ENCODE data around the gene CLCN3. TPM values are rescaled to one million over a fixed set of nuclear protein-coding genes. Genes with fewer than 3 reads are reported as not detected.
"Not testable (repeated sequence)": the region's sequence is repeated elsewhere in the genome, so short reads cannot be mapped to it uniquely, and the experiment has no call there.

Gene CLCN3
- total and polyA plus RNA-seq, 10 of the 15 experiments (the other 5 are each of a cell fraction or from before 2014, with no cell fraction given): 4.0 to 22.8 (median 11.8) TPM

GRCh38 chr4:169677150-169677748, 56.9 kb downstream of the CLCN3 start (continued):
- TF ChIP-seq IKZF1 (conservative IDR thresholded peaks at IDR 0.05) (no peak), CBX3 (IDR thresholded peaks at IDR 0.05; ENCODE audit: borderline replicate concordance, low read depth) (no peak), ESRRA (IDR thresholded peaks at IDR 0.05; ENCODE audit: low read length) (no peak), TARDBP (IDR thresholded peaks at IDR 0.05; ENCODE audit: borderline replicate concordance) (no peak), NFXL1 (IDR thresholded peaks at IDR 0.05; ENCODE audit: borderline replicate concordance) (no peak), TBL1XR1 (IDR thresholded peaks at IDR 0.05; ENCODE audit: low read depth, low read length) (no peak)

- H2AFZ ChIP-seq (ENCODE audit: control insufficient read depth, low read depth, low read length); H3K27me3 ChIP-seq (replicated peaks in 1 of 2; ENCODE audit: control insufficient read depth in 2 of 2, insufficient read depth in 2 of 2, low read length in 1 of 2); FAIRE-seq; BruUV-seq (replicated peaks); in situ Hi-C loops (cut with MboI); CTCF ChIA-PET; RAD21 ChIA-PET (ENCODE audit: unreplicated experiment); H3K4me1 ChIP-seq (ENCODE audit: control insufficient read depth, insufficient read depth, low read length); ATAC-seq; SMC1A ChIA-PET (ENCODE audit: uncharacterized antibody, unreplicated experiment); H3K4me3 ChIP-seq; H3K9ac ChIP-seq (ENCODE audit: control insufficient read depth, insufficient read depth, low read length); H3K4me2 ChIP-seq (ENCODE audit: control insufficient read depth, insufficient read depth); H3K9me3 ChIP-seq (replicated peaks; ENCODE audit: control insufficient read depth, insufficient read depth, low read length); H3K36me3 ChIP-seq (ENCODE audit: control insufficient read depth in 2 of 2, insufficient read depth in 2 of 2, low read length in 1 of 2); H4K20me1 ChIP-seq (ENCODE audit: control insufficient read depth, insufficient read depth); DNase-seq (ENCODE audit: low read depth, low spot score); POLR2A ChIA-PET; H3K27ac ChIP-seq (ENCODE audit: control insufficient read depth, insufficient read depth); H3K79me2 ChIP-seq (ENCODE audit: control insufficient read depth, insufficient read depth, low read length): not testable (repeated sequence)
- intact Hi-C loops (cut with micrococcal nuclease; ENCODE audit: unreplicated experiment): loop anchor here (5.0 kb wide), 1 partner anchor 56 kb away; the partner anchor contains the start of gene CLCN3
- 100% methylated on average over 1 of the region's 2 CpGs for WGBS (ENCODE audit: insufficient coverage, insufficient replicate concordance, low lambda C conversion rate, missing lambda C conversion rate)
Observed at GRCh38 chr4:169678486-169678885, 58.1 kb downstream of the CLCN3 start.

- intact Hi-C loops (cut with micrococcal nuclease; ENCODE audit: unreplicated experiment): loop anchor here (5.0 kb wide), 1 partner anchor 57 kb away; the partner anchor contains the start of gene CLCN3
- RAD21 ChIA-PET (ENCODE audit: unreplicated experiment); BruUV-seq (replicated peaks); H2AFZ ChIP-seq (ENCODE audit: control insufficient read depth, low read depth, low read length); POLR2A ChIA-PET; H3K9ac ChIP-seq (ENCODE audit: control insufficient read depth, insufficient read depth, low read length); SMC1A ChIA-PET (ENCODE audit: uncharacterized antibody, unreplicated experiment); H3K4me2 ChIP-seq (ENCODE audit: control insufficient read depth, insufficient read depth); H3K27me3 ChIP-seq (replicated peaks in 1 of 2; ENCODE audit: control insufficient read depth in 2 of 2, insufficient read depth in 2 of 2, low read length in 1 of 2); H3K79me2 ChIP-seq (ENCODE audit: control insufficient read depth, insufficient read depth, low read length); FAIRE-seq; H3K36me3 ChIP-seq (ENCODE audit: control insufficient read depth in 2 of 2, insufficient read depth in 2 of 2, low read length in 1 of 2); H3K4me1 ChIP-seq (ENCODE audit: control insufficient read depth, insufficient read depth, low read length); H3K27ac ChIP-seq (ENCODE audit: control insufficient read depth, insufficient read depth); H3K9me3 ChIP-seq (replicated peaks; ENCODE audit: control insufficient read depth, insufficient read depth, low read length); in situ Hi-C loops (cut with MboI); H4K20me1 ChIP-seq (ENCODE audit: control insufficient read depth, insufficient read depth); H3K4me3 ChIP-seq; ATAC-seq; DNase-seq (ENCODE audit: low read depth, low spot score): not testable (repeated sequence)
- CTCF ChIA-PET: interaction anchor here (1.4 kb wide), 1 partner anchor 65 kb away, joined by 3 read pairs; no protein-coding TSS in a partner anchor
- 97% methylated on average over 33 of the region's 47 CpGs for WGBS (ENCODE audit: insufficient coverage, insufficient replicate concordance, low lambda C conversion rate, missing lambda C conversion rate)
Observed at GRCh38 chr4:169678951-169679591, 58.7 kb downstream of the CLCN3 start.
